ENCODE data around the gene ZACN. TPM values are rescaled to one million over a fixed set of nuclear protein-coding genes. Genes with fewer than 3 reads are reported as not detected.
A peak's percentile ranks its signal among the peaks of the same experiment; 100 is the strongest.
"Not testable (repeated sequence)": the region's sequence is repeated elsewhere in the genome, so short reads cannot be mapped to it uniquely, and the experiment has no call there.

Gene ZACN
- total RNA-seq (ENCODE audit: insufficient read depth, low replicate concordance): 1.7 TPM

- DNase-seq (ENCODE audit: low spot score): no peak
These were observed at the start of gene ZACN for GRCh38 chr17:76078860-76079534. Gene ZACN (plus strand): TSS chr17:76079182. CDS start chr17:76079265, 83 bp downstream.

GRCh38 chr17:76032073-76032779 lies 46.8 kb upstream of the ZACN start:
- DNase-seq (ENCODE audit: low spot score): no peak

GRCh38 chr17:76032780-76033108 lies 46.2 kb upstream of the ZACN start:
- no peak for DNase-seq (ENCODE audit: low spot score)

- no peak for DNase-seq (ENCODE audit: low spot score)
These were observed 45.8 kb upstream of the ZACN start for GRCh38 chr17:76033139-76033538.

- DNase-seq (ENCODE audit: low spot score): no peak
These were observed 44.3 kb upstream of the ZACN start for GRCh38 chr17:76034428-76035350.

- DNase-seq (ENCODE audit: low spot score): peak; percentile 47
These were observed 42.3 kb upstream of the ZACN start for GRCh38 chr17:76036497-76037261.

GRCh38 chr17:76038050-76038449 lies 40.9 kb upstream of the ZACN start:
- DNase-seq (ENCODE audit: low spot score): no peak

GRCh38 chr17:76039121-76039520 lies 39.9 kb upstream of the ZACN start:
- no peak for DNase-seq (ENCODE audit: low spot score)

- no peak for DNase-seq (ENCODE audit: low spot score)
These were observed 38.6 kb upstream of the ZACN start for GRCh38 chr17:76040376-76040775.

GRCh38 chr17:76042868-76043267 lies 36.1 kb upstream of the ZACN start:
- DNase-seq (ENCODE audit: low spot score): not testable (repeated sequence)

- DNase-seq (ENCODE audit: low spot score): not testable (repeated sequence)
These were observed 34.4 kb upstream of the ZACN start for GRCh38 chr17:76044475-76045007.

- DNase-seq (ENCODE audit: low spot score): no peak
These were observed 32.9 kb upstream of the ZACN start for GRCh38 chr17:76046064-76046463.

- DNase-seq (ENCODE audit: low spot score): no peak
These were observed 30.9 kb upstream of the ZACN start for GRCh38 chr17:76048025-76048605.

GRCh38 chr17:76048711-76049110 lies 30.3 kb upstream of the ZACN start:
- DNase-seq (ENCODE audit: low spot score): no peak

GRCh38 chr17:76049239-76049638 lies 29.7 kb upstream of the ZACN start:
- no peak for DNase-seq (ENCODE audit: low spot score)

- DNase-seq (ENCODE audit: low spot score): no peak
These were observed 29.0 kb upstream of the ZACN start for GRCh38 chr17:76049836-76050537.

GRCh38 chr17:76050538-76051467 lies 28.2 kb upstream of the ZACN start:
- DNase-seq (ENCODE audit: low spot score): no peak

- no peak for DNase-seq (ENCODE audit: low spot score)
These were observed 27.4 kb upstream of the ZACN start for GRCh38 chr17:76051561-76051960.
